ACHN (cell line): ENCODE data around the gene FAM72C.
"Not testable (repeated sequence)": the region's sequence is repeated elsewhere in the genome, so short reads cannot be mapped to it uniquely, and the experiment has no call there.

ENCODE experiments used
- DNase-seq: peaks from one replicate; pipeline ENCODE4 v3.0.0-alpha.2; 2015
- in situ Hi-C: cut with HindIII; loops from 2 replicates; pipeline ENCODE4 v1.10.0; 2017; ENCODE audit warnings: low sequenced_read_pairs, low pct_ligation_motif_present, low pct_unique_long_range_greater_than_20kb

FAM72C gene

DNA sequence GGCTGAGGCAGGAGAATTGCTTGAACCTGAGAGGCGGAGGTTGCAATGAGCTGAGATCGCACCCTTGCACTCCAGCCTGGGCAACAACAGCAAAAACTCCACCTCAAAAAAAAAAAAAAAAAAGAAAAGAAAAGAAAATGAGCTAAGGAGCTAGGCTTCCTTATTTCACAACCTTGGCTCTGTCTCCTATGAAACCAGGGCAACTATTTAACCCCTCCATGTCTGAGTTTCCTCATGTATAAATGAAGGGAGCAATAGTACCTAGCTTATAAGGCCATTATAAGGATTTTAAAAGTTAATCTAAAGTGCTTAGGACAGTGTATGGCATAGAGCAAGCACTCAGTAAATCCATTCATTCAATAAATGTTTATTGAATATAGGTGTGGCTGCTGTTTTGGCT, 32.9 kb downstream of the FAM72C start:
- in situ Hi-C loops, DNase-seq: not testable (repeated sequence)

DNA sequence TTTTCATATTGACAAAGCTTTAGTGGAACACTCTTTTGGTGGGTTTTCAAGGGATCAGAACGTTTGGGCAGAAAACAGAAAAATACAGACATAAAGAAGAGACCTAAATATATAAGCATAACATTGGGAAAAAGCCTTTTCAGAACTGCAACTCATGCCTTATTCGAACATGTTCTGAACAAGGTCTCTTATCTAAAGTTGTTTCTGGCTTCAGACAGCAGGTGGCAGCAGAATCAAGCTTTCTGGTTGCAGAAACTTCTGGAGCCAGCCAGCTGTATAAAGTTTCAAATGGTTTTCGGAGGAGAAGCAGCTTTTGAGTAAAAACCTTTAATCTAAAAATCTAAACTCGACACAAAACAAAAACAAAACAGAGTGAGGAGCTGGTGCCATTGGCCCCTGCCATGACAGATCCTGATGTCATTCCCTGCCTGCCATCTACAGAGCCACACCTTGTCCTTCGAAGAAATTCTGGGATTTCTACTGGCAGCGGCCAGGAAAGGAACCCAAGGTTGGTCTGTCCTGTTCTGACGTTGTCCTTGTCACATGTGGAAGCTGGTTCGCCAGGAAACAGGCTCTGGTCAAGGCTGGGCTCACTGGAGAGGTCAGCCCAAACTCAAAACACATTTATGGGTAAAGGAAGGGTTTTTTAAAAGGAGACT, 35.2 kb downstream of the FAM72C start:
- in situ Hi-C loops, result not testable (repeated sequence)
- DNase-seq, result peak; percentile 32

DNA sequence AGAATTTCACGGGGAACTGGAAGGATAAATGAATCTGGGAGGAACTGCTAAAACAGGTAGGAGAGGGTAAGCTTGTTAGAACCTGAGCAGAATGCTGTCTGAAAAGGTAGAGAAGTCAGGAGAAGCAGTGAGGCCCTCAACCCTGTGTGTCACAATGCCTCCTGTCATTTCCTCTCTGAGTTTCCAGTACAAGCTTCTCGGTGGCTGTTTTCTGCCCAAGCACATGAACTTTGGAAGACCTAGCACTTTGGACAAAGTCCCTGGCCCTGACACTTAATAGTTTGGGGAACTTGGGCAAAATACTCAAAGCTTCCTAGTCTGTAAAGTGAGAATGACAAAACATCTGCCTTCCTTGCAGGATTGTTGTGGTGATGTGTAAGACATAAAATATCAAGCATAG, 52.7 kb downstream of the FAM72C start:
- in situ Hi-C loops, DNase-seq: not testable (repeated sequence)

DNA sequence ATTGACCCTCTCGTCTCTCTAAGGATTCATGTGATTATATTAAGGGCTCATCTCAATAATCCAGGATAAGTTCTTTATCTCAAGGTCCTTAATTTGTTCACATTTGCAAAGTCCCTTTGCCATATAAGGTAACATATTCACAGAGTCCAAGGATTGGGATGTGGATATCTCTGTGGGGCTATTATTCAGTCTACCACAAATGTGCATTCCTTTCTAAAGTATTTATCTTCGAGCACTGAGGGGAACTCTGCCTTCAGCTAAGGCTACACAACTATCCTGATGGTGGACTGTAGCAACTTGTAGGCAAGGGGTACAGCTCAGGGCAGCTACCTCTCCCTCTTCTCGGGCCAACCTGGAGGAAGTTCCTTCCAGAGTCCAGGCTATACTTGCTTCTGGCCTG, 53.2 kb downstream of the FAM72C start:
- not testable (repeated sequence) for DNase-seq

DNA sequence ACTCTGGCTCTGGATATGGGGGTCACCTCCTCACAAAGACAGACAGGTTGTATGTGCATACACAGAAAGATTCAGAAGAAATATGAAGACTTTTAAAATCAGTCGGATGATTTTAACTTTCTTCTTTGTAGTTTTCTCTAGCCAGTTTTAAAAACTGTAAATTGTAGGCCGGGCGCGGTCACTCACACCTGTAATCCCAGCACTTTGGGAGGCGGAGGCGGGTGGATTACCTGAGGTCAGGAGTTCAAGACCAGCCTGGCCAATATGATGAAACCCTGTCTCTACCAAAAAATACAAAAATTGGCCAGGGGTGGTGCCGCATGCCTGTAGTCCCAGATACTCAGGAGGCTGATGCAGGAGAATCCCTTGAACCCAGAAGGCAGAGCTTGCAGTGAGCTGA, 58.1 kb downstream of the FAM72C start:
- in situ Hi-C loops, DNase-seq: not testable (repeated sequence)

More for the DNA sequence above, 53.2 kb downstream of the FAM72C start:
- in situ Hi-C loops, result not testable (repeated sequence)
